Adrenal gland (tissue), 5 donors: Measurements from ENCODE around the gene ABCD3.
"Not testable (repeated sequence)": the region's sequence is repeated elsewhere in the genome, so short reads cannot be mapped to it uniquely, and the experiment has no call there.

Source experiments
- POLR2A ChIP-seq, 2 donors: fragments of 450-650 bp; IDR thresholded peaks; one replicate each; pipeline ENCODE4 v1.6.1; 2017; ENCODE audit warnings: antibody characterized with exemption in 2 of 2, mild to moderate bottlenecking in 2 of 2, moderate library complexity in 1 of 2
- TF ChIP-seq, protein P1 (sequence below), 6 experiments: fragments of 450-650 bp in 4 of 6; fragments of 200-600 bp in 2 of 6; sonication (generic) in 1 of 6; IDR thresholded peaks; 1 replicate in 5 of 6; 2 replicates in 1 of 6; pipeline versions ENCODE4 v1.5.1 to v1.8.0; 2016 to 2021; ENCODE audit warnings: antibody characterized with exemption in 6 of 6, mild to moderate bottlenecking in 2 of 6, moderate library complexity in 1 of 6
- donor health status: DM: no; HTN: no; CAD: no.

DNA sequence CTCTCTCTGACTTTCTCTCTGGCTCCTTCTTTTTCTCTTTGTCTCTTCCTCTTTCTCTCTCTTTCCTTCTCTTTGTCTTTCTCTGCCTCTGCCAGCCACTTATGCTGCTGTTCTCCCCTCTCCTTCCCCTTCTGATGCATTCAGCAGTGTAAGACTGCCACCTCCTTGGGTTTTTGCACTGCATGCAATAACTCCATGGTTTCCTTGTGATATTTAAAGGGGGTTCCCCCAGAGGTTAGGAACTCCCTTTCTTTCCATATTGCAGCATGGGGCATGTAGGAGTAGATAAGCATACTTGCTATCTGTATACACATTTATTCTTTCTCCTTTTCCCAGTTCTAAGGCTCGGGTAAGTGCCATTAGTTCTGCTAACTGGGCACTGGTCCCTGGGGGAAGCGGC lies 44.9 kb upstream of the ABCD3 start:
- TF ChIP-seq, protein P1, sequence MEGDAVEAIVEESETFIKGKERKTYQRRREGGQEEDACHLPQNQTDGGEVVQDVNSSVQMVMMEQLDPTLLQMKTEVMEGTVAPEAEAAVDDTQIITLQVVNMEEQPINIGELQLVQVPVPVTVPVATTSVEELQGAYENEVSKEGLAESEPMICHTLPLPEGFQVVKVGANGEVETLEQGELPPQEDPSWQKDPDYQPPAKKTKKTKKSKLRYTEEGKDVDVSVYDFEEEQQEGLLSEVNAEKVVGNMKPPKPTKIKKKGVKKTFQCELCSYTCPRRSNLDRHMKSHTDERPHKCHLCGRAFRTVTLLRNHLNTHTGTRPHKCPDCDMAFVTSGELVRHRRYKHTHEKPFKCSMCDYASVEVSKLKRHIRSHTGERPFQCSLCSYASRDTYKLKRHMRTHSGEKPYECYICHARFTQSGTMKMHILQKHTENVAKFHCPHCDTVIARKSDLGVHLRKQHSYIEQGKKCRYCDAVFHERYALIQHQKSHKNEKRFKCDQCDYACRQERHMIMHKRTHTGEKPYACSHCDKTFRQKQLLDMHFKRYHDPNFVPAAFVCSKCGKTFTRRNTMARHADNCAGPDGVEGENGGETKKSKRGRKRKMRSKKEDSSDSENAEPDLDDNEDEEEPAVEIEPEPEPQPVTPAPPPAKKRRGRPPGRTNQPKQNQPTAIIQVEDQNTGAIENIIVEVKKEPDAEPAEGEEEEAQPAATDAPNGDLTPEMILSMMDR (IDR thresholded peaks at IDR 0.05): not testable (repeated sequence)
- not testable (repeated sequence) for TF ChIP-seq POLR2A (IDR thresholded peaks at IDR 0.05)
